ENCODE data around the gene NSD2. TPM values are rescaled to one million over a fixed set of nuclear protein-coding genes. Genes with fewer than 3 reads are reported as not detected.

Gene NSD2
- total and polyA plus RNA-seq, 12 donors = 11.1 to 187 (median 25.2) TPM

- no peak for TF ChIP-seq POLR2A (IDR thresholded peaks at IDR 0.05)
- no peak for TF ChIP-seq CTCF (IDR thresholded peaks at IDR 0.05)
- no peak for DNase-seq
- H3K36me3 ChIP-seq (replicated peaks in 1 of 2) = peaks cover 0 to 17% of the 10 kb centered on the region in 2 donors
These were observed 99.7 kb downstream of the NSD2 start for GRCh38 chr4:1970926-1971325.

GRCh38 chr4:1971456-1972200 is 100.4 kb downstream of the NSD2 start:
- intact Hi-C loops (cut with DNase I) = no loop called here
- no peak for DNase-seq
- TF ChIP-seq POLR2A (IDR thresholded peaks at IDR 0.05) (no peak), CTCF (IDR thresholded peaks at IDR 0.05) (no peak)
- WGBS, 4 donors = 94 to 97% (median 96%) methylated on average over 16 of the region's 16 CpGs
- H3K27me3 ChIP-seq = no peaks in the 10 kb centered on the region
- H3K4me3 ChIP-seq = no peak overlapping the region
- no peaks in the 10 kb centered on the region for H3K9me3 ChIP-seq (replicated peaks in 1 of 3)
- H3K4me1 ChIP-seq (replicated peaks in 1 of 2) = no peaks in the 10 kb centered on the region
- peaks cover 0 to 21% of the 10 kb centered on the region in 2 donors for H3K36me3 ChIP-seq (replicated peaks in 1 of 2)
- no peak overlapping the region for H3K27ac ChIP-seq

More at GRCh38 chr4:1970926-1971325, 99.7 kb downstream of the NSD2 start:
- intact Hi-C loops (cut with DNase I) = no loop called here
- Histone ChIP-seq H3K4me3 (no peak overlapping the region), H3K27ac (no peak overlapping the region), H3K9me3 (replicated peaks in 1 of 3) (no peaks in the 10 kb centered on the region), H3K4me1 (replicated peaks in 1 of 2) (no peaks in the 10 kb centered on the region), H3K27me3 (no peaks in the 10 kb centered on the region)
- 96 to 98% (median 97%) methylated on average over 6 of the region's 6 CpGs for WGBS, 4 donors

- no peak overlapping the region for H3K27ac ChIP-seq
- H3K27me3 ChIP-seq = no peaks in the 10 kb centered on the region
- H3K4me3 ChIP-seq = no peak overlapping the region
- 95 to 97% (median 96%) methylated on average over 10 of the region's 10 CpGs for WGBS, 4 donors
- intact Hi-C loops (cut with DNase I) = no loop called here
- DNase-seq = no peak
- H3K9me3 ChIP-seq (replicated peaks in 1 of 3) = no peaks in the 10 kb centered on the region
- no peaks in the 10 kb centered on the region for H3K4me1 ChIP-seq (replicated peaks in 1 of 2)
- TF ChIP-seq POLR2A (IDR thresholded peaks at IDR 0.05) = no peak
- no peak for TF ChIP-seq CTCF (IDR thresholded peaks at IDR 0.05)
- H3K36me3 ChIP-seq (replicated peaks in 1 of 2) = peaks cover 0 to 23% of the 10 kb centered on the region in 2 donors
These were observed 101.2 kb downstream of the NSD2 start for GRCh38 chr4:1972414-1972813.

- intact Hi-C loops (cut with DNase I) = no loop called here
- no peak overlapping the region for H3K4me3 ChIP-seq
- peaks cover 0 to 27% of the 10 kb centered on the region in 2 donors for H3K36me3 ChIP-seq (replicated peaks in 1 of 2)
- TF ChIP-seq POLR2A (IDR thresholded peaks at IDR 0.05) (no peak), CTCF (IDR thresholded peaks at IDR 0.05) (no peak)
- no peak overlapping the region for H3K27ac ChIP-seq
- no peaks in the 10 kb centered on the region for H3K27me3 ChIP-seq
- H3K4me1 ChIP-seq (replicated peaks in 1 of 2) = no peaks in the 10 kb centered on the region
- 92 to 98% (median 96%) methylated on average over 10 to 12 of the region's 12 CpGs for WGBS, 4 donors
- no peaks in the 10 kb centered on the region for H3K9me3 ChIP-seq (replicated peaks in 1 of 3)
- DNase-seq = no peak
These were observed 102.0 kb downstream of the NSD2 start for GRCh38 chr4:1973218-1973617.
